Measurements from ENCODE around the gene SREBF2. TPM values are rescaled to one million over a fixed set of nuclear protein-coding genes. Genes with fewer than 3 reads are reported as not detected.

SREBF2 gene
- total and polyA plus RNA-seq, 2 of the 8 experiments (the other 6 are each of a cell fraction or from before 2014, with no cell fraction given): 125 to 144 TPM

- TF ChIP-seq RAD21 (IDR thresholded peaks at IDR 0.05 in 1 of 2, conservative IDR thresholded peaks at IDR 0.05 in 1 of 2; ENCODE audit: low read depth in 2 of 2, low read length in 2 of 2): peak; percentile 38 to 64
- no peak for TF ChIP-seq ATF3 (IDR thresholded peaks at IDR 0.05; ENCODE audit: insufficient read depth, low read depth, low read length)
- TF ChIP-seq TBP (IDR thresholded peaks at IDR 0.05; ENCODE audit: low read depth, low read length): no peak
- no peak for TF ChIP-seq ZNF274 (IDR thresholded peaks at IDR 0.05; ENCODE audit: borderline replicate concordance, extremely low read depth, low read length)
- no peak for TF ChIP-seq RNF2 (IDR thresholded peaks at IDR 0.05; ENCODE audit: borderline replicate concordance, low read depth, low read length, missing control alignments, poor library complexity, severe bottlenecking)
- TF ChIP-seq SP1 (IDR thresholded peaks at IDR 0.05; ENCODE audit: low read depth, low read length): no peak
- no peak for TF ChIP-seq ASH2L (IDR thresholded peaks at IDR 0.05; ENCODE audit: low read length)
- TF ChIP-seq E2F6 (IDR thresholded peaks at IDR 0.05): no peak
- no peak for TF ChIP-seq BRCA1 (IDR thresholded peaks at IDR 0.05; ENCODE audit: low read depth, low read length)
- no peak for TF ChIP-seq BACH1 (IDR thresholded peaks at IDR 0.05; ENCODE audit: low read length)
- TF ChIP-seq SIX5 (IDR thresholded peaks at IDR 0.05; ENCODE audit: low read depth, low read length): no peak
- no peak for TF ChIP-seq CHD2 (IDR thresholded peaks at IDR 0.05; ENCODE audit: low read length)
These were observed 93.0 kb downstream of the SREBF2 start (continued) for GRCh38 chr22:41925783-41926460.

Measured in H1 (cell line).